Epithelial cell of proximal tubule (primary cell): ENCODE measurements around the gene MICALL1. TPM values are rescaled to one million over a fixed set of nuclear protein-coding genes. Genes with fewer than 3 reads are reported as not detected.
"Not testable (repeated sequence)": the region's sequence is repeated elsewhere in the genome, so short reads cannot be mapped to it uniquely, and the experiment has no call there.

Experiments
- DNase-seq: peaks from one replicate; pipeline ENCODE4 v3.0.0-alpha.2; 2011; ENCODE audit warnings: low read depth
- H3K4me3 ChIP-seq: 2 replicates; pipeline ENCODE4 v1.5.1; 2011; ENCODE audit warnings: low read depth, mild to moderate bottlenecking, low read length
- total RNA-seq: library from RNA; depleted of rRNA; stranded (reverse); fragments of >200 nt; gene quantifications from 2 replicates; pipeline ENCODE4 v1.2.3, GENCODE V29; 2015
- TF ChIP-seq, protein P1 (sequence below): conservative IDR thresholded peaks from 2 replicates; pipeline ENCODE4 v1.5.1; 2012; ENCODE audit warnings: low read depth, mild to moderate bottlenecking, low read length

Gene MICALL1
- total RNA-seq, 1 donor from 2014 or later: 74.8 TPM

DNA sequence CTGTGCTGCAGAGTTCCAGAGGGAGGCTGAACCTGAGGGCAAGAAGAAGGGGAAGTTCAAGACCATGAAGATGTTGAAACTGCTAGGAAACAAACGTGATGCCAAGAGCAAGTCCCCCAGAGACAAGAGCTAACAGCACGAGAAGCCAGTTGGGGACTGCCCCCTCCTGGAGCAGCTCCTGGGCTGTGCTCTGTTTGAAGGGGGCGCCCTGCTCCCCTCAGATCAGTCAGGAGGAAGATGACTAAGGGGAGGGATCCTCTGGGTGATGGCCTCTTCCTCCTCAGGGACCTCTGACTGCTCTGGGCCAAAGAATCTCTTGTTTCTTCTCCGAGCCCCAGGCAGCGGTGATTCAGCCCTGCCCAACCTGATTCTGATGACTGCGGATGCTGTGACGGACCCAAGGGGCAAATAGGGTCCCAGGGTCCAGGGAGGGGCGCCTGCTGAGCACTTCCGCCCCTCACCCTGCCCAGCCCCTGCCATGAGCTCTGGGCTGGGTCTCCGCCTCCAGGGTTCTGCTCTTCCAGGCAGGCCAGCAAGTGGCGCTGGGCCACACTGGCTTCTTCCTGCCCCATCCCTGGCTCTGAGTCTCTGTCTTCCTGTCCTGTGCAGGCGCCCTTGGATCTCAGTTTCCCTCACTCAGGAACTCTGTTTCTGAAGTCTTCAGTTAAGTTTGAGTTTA, 34.7 kb downstream of the MICALL1 start:
- TF ChIP-seq, protein P1, sequence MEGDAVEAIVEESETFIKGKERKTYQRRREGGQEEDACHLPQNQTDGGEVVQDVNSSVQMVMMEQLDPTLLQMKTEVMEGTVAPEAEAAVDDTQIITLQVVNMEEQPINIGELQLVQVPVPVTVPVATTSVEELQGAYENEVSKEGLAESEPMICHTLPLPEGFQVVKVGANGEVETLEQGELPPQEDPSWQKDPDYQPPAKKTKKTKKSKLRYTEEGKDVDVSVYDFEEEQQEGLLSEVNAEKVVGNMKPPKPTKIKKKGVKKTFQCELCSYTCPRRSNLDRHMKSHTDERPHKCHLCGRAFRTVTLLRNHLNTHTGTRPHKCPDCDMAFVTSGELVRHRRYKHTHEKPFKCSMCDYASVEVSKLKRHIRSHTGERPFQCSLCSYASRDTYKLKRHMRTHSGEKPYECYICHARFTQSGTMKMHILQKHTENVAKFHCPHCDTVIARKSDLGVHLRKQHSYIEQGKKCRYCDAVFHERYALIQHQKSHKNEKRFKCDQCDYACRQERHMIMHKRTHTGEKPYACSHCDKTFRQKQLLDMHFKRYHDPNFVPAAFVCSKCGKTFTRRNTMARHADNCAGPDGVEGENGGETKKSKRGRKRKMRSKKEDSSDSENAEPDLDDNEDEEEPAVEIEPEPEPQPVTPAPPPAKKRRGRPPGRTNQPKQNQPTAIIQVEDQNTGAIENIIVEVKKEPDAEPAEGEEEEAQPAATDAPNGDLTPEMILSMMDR: no peak
- no peak overlapping the region for H3K4me3 ChIP-seq
- no peak for DNase-seq

DNA sequence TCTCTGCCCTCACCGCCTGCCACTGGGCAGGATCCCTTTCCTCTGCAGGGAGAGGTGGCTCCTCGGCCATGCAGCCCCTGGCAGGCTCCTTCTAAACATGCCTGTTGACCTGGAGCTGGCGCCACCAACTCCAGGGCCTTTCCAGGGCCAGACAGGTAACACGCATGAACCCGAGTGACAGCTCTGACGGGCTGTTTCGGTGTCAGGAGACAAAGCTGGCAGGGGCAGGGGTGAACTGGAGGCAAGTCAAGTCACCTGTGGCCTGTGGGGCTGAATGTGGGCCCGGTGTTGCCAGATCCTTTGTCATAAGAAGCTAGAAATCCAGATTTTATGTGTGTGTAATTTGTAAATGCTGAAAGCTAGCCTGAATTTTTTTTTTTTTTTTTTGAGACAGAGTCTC, 36.0 kb downstream of the MICALL1 start:
- no peak for DNase-seq
- H3K4me3 ChIP-seq: no peak overlapping the region
- TF ChIP-seq, protein P1: no peak

DNA sequence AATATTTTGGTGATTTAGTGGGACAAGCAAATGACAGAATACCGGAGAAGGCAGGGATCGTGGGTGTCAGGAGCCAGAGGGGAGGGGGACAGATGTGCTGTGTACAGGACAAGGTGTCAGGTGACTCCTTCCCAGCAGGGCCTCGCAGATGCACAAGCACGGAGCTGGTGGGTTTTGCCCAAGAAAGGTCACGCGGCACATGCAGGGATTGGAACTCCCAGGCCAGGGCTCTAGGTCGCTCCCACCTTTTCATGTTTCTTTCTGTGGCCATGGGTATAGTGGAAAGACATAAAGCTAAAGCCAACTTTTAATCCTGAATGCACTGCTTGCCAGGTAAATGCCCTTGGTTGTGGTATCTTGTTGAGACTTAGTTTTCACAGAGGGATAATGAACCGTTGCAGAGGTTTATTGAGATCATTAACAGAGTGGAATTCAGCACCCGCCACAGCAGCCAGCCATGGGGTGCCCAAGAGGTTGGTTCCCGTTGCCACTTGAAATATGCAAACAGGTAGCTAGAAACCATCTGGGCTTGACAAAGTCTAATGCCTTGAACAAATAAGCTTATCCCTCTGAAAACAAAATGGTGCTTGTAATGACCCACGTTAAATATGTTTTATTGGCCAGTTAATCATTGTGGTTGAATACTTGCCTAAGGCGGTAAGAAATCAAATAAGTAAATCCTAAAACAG, 37.2 kb downstream of the MICALL1 start:
- DNase-seq: no peak
- TF ChIP-seq, protein P1: no peak
- H3K4me3 ChIP-seq: no peak overlapping the region

DNA sequence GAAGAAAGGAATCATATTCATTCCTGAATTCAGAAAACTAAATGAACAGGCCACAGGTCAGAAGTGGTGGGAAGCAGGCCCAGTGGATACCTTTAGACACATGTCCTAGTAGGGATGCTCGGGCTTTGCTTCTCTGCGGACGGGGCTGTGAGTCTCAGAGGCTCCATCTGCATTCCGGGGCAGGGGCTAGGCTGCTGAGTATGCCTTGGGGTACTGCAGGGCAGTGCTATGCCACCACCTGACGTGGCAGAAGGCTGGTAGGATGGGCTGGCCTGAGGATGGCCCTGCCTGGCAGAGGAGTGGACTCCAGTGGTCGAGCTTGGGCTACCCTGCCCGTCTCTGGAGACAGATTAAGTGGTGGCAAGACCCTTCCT, 37.7 kb downstream of the MICALL1 start:
- no peak for DNase-seq
- H3K4me3 ChIP-seq: no peak overlapping the region
- TF ChIP-seq, protein P1: no peak

DNA sequence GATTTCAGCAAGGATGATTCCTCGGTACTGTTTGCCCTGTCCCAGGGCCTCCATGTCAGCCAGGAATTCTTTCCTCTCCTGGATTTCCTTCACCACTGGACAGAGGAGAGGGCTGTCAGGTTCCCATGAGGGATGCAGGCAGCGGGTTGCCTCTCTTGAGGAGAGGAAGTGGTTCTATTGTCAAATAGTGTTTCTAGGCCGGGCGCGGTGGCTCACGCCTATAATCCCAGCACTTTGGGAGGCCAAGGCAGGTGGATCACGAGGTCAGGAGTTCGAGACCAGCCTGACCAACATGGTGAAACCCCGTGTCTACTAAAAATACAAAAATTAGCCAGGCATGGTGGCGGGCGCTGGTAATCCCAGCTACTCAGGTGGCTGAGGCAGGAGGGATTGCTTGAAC, 38.3 kb downstream of the MICALL1 start:
- H3K4me3 ChIP-seq, DNase-seq: not testable (repeated sequence)

DNA sequence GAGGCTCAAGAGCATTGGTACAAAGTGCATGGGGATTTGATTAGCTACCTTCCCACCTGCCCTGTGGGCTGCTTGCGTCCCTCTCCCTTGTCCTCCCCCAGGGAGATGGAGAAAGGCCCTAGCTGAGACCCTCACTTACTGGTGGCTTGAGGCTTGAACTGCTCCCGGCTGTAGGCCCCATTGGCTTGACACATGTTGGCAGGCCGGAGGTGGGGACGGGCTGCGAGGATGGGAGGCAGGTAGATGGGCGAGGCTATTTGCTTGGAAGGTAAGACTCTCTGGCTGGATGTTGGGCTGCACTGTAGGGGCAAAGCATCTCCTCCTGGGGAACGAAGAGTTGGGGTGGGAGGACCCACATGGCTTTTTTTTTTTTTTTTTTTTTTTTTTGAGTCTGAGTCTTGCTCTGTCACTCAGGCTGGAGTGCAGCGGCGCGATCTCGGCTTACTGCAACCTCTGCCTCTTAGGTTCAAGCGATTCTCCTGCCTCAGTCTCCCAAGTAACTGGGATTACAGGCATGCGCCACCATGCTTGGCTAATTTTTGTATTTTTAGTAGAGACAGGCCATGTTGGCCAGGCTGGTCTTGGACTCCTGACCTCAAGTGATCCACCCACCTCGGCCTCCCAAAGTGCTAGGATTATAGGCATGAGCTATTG, 41.2 kb downstream of the MICALL1 start:
- not testable (repeated sequence) for DNase-seq, H3K4me3 ChIP-seq

DNA sequence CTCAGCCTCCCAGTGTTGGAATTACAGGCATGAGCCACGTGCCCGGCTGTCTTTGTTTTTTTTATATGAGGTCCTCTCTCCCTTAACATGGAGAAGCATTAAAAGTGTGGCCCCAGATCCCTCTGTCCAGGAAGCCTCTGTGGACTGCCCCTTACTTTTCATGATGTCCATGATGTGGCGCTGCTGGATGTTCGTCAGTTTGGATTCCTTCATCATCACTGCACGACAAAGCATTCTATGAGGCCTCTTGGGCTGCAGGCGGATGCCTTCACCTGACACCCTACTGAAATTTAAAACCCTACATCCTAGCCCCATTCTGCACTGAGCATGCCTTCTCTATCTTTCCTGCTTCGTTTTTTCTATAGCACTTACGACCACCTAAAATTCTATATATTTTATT, 45.2 kb downstream of the MICALL1 start:
- TF ChIP-seq, protein P1: no peak
- H3K4me3 ChIP-seq: no peak overlapping the region
- DNase-seq: no peak

DNA sequence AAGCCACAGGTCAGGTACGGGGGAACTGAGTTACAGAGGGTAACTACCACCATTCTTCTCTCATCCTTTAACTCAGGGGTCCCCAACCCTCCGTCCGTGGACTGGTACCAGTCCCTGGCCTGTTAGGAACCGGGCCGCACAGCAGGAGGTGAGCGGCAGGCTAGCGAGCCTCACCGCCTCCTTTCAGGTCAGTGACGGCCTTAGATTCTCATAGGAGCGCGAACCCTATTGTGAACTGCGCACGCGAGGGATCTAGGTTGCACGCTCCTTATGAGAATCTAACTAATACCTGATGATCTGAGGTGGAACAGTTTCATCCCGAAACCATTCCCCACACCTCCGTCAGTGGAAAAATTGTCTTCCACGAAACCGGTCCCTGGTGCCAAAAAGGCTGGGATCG, 46.5 kb downstream of the MICALL1 start:
- peak overlapping the region; percentile 77 for H3K4me3 ChIP-seq
- DNase-seq: not testable (repeated sequence)
